Liver (tissue), 9 donors: ENCODE results near the gene TBC1D22B. TPM values are rescaled to one million over a fixed set of nuclear protein-coding genes. Genes with fewer than 3 reads are reported as not detected.

Source experiments
- DNase-seq: peaks from one replicate; pipeline ENCODE4 v3.0.0-alpha.2; 2017; ENCODE audit warnings: low spot score
- H3K27ac ChIP-seq, 2 donors: one replicate each; pipeline ENCODE4 v1.7.0; 2013; ENCODE audit warnings: inconsistent platforms in 2 of 2, low read length in 2 of 2, control low read depth in 1 of 2, low read depth in 1 of 2, mild to moderate bottlenecking in 1 of 2
- H3K27me3 ChIP-seq, 4 donors: one replicate each; pipeline versions ENCODE4 v1.6.1 to v1.7.0; 2013; ENCODE audit warnings: low read length in 3 of 4, inconsistent platforms in 1 of 4, mild to moderate bottlenecking in 1 of 4, moderate library complexity in 1 of 4; ENCODE audit not compliant: control insufficient read depth in 4 of 4, insufficient read depth in 4 of 4
- H3K36me3 ChIP-seq, 4 donors: one replicate each; pipeline versions ENCODE4 v1.6.1 to v1.7.0; 2013; ENCODE audit warnings: low read length in 3 of 4, mild to moderate bottlenecking in 3 of 4, low read depth in 1 of 4, moderate library complexity in 1 of 4; ENCODE audit not compliant: control insufficient read depth in 4 of 4, insufficient read depth in 3 of 4
- H3K4me1 ChIP-seq, 4 donors: one replicate each; pipeline versions ENCODE4 v1.6.1 to v1.7.0; 2013; ENCODE audit warnings: low read length in 3 of 4, mild to moderate bottlenecking in 3 of 4, moderate library complexity in 1 of 4; ENCODE audit not compliant: control insufficient read depth in 4 of 4, insufficient read depth in 4 of 4
- H3K4me3 ChIP-seq, 3 donors: one replicate each; pipeline versions ENCODE4 v1.6.1 to v1.7.0; 2013; ENCODE audit warnings: low read length in 3 of 3, control low read depth in 1 of 3, low read depth in 1 of 3, mild to moderate bottlenecking in 1 of 3
- H3K9ac ChIP-seq, 2 donors: one replicate each; pipeline ENCODE4 v1.7.0; 2013; ENCODE audit warnings: low read length in 2 of 2, mild to moderate bottlenecking in 2 of 2, moderate library complexity in 2 of 2, control low read depth in 1 of 2, low read depth in 1 of 2
- H3K9me3 ChIP-seq, 4 donors: one replicate each; pipeline versions ENCODE4 v1.6.1 to v1.7.0; 2013; ENCODE audit warnings: low read length in 3 of 4; ENCODE audit not compliant: control insufficient read depth in 4 of 4
- ATF3 ChIP-seq: IDR thresholded peaks from 2 replicates; pipeline ENCODE4 v1.6.1; 2016; ENCODE audit warnings: antibody characterized with exemption
- EGR1 ChIP-seq, 2 donors: IDR thresholded peaks; 2 replicates each; pipeline ENCODE4 v1.6.1; 2016 to 2018; ENCODE audit warnings: antibody characterized with exemption in 2 of 2, low read depth in 2 of 2
- FOXA1 ChIP-seq: IDR thresholded peaks from 2 replicates; pipeline ENCODE4 v1.6.1; 2016; ENCODE audit warnings: antibody characterized with exemption
- GABPA ChIP-seq, 2 donors: IDR thresholded peaks in 1 of 2; conservative IDR thresholded peaks in 1 of 2; 2 replicates each; pipeline ENCODE4 v1.6.1; 2016; ENCODE audit warnings: antibody characterized with exemption in 2 of 2, mild to moderate bottlenecking in 1 of 2, moderate library complexity in 1 of 2
- HNF4A ChIP-seq, 2 donors: conservative IDR thresholded peaks; 2 replicates each; pipeline ENCODE4 v1.6.1; 2016; ENCODE audit warnings: antibody characterized with exemption in 2 of 2, mild to moderate bottlenecking in 2 of 2
- HNF4G ChIP-seq: IDR thresholded peaks from 2 replicates; pipeline ENCODE4 v1.6.1; 2016; ENCODE audit warnings: antibody characterized with exemption
- JUND ChIP-seq, 2 donors: IDR thresholded peaks; 2 replicates each; pipeline ENCODE4 v1.6.1; 2016; ENCODE audit warnings: antibody characterized with exemption in 2 of 2
- NR2F2 ChIP-seq: IDR thresholded peaks from 2 replicates; pipeline ENCODE4 v1.6.1; 2016; ENCODE audit warnings: antibody characterized with exemption
- RAD21 ChIP-seq, 2 donors: IDR thresholded peaks; 2 replicates each; pipeline ENCODE4 v1.6.1; 2016; ENCODE audit warnings: antibody characterized with exemption in 2 of 2, mild to moderate bottlenecking in 2 of 2
- REST ChIP-seq: IDR thresholded peaks from 2 replicates; pipeline ENCODE4 v1.6.1; 2016; ENCODE audit warnings: antibody characterized with exemption, mild to moderate bottlenecking
- RXRA ChIP-seq, 2 donors: IDR thresholded peaks; 2 replicates each; pipeline ENCODE4 v1.6.1; 2017 to 2018; ENCODE audit warnings: antibody characterized with exemption in 2 of 2, mild to moderate bottlenecking in 1 of 2
- TAF1 ChIP-seq: conservative IDR thresholded peaks from 2 replicates; pipeline ENCODE4 v1.6.1; 2016; ENCODE audit warnings: antibody characterized with exemption, mild to moderate bottlenecking
- YY1 ChIP-seq: IDR thresholded peaks from 2 replicates; pipeline ENCODE4 v1.6.1; 2016; ENCODE audit warnings: antibody characterized with exemption, mild to moderate bottlenecking
- WGBS: extraction: QIAGEN DNeasy Blood & Tissue Kit; methylation state at CpG from one replicate; pipeline ENCODE4 v1.1.7; 2013; 5-methylcytosine and 5-hydroxymethylcytosine counted together
- polyA plus RNA-seq, 2 donors: library from polyadenylated mRNA; stranded (reverse) in 1 of 2; unstranded in 1 of 2; fragments of 200-250 nt in 1 of 2; fragments of >200 nt in 1 of 2; fragmentation: Nextera tagmentation in 1 of 2; extraction: Ambion mirVana in 1 of 2; gene quantifications; one replicate each; pipeline versions ENCODE4 v1.2.1 to v1.2.3, GENCODE V29; 2013 to 2015
- total RNA-seq, 2 donors: library from RNA; depleted of rRNA; stranded (reverse); fragments of >200 nt; gene quantifications; one replicate each; pipeline ENCODE4 v1.2.3, GENCODE V29; 2014
- TF ChIP-seq, protein P1 (sequence below): IDR thresholded peaks from 2 replicates; pipeline ENCODE4 v1.6.1; 2016; ENCODE audit warnings: antibody characterized with exemption
- TF ChIP-seq, protein P2 (sequence below): IDR thresholded peaks from 2 replicates; pipeline ENCODE4 v1.6.1; 2016; ENCODE audit warnings: antibody characterized with exemption
- donor health status: healthy.
- donor health status: healthy.
- donor health status: healthy.
- donor health status: healthy.
- donor health status: healthy.

Gene TBC1D22B
- total and polyA plus RNA-seq, 4 donors: 1.4 to 10.7 (median 1.9) TPM

- Histone ChIP-seq H3K4me1 (peaks cover 0 to 4% (median under 1%) of the 10 kb centered on the region in 4 donors), H3K9ac (no peak overlapping the region), H3K27ac (no peak overlapping the region), H3K27me3 (no peaks in the 10 kb centered on the region), H3K9me3 (no peaks in the 10 kb centered on the region), H3K36me3 (peaks cover 0 to 16% (median 6%) of the 10 kb centered on the region in 4 donors), H3K4me3 (no peak overlapping the region)
- TF ChIP-seq HNF4A (conservative IDR thresholded peaks at IDR 0.05): no peak
- TF ChIP-seq, protein P1, sequence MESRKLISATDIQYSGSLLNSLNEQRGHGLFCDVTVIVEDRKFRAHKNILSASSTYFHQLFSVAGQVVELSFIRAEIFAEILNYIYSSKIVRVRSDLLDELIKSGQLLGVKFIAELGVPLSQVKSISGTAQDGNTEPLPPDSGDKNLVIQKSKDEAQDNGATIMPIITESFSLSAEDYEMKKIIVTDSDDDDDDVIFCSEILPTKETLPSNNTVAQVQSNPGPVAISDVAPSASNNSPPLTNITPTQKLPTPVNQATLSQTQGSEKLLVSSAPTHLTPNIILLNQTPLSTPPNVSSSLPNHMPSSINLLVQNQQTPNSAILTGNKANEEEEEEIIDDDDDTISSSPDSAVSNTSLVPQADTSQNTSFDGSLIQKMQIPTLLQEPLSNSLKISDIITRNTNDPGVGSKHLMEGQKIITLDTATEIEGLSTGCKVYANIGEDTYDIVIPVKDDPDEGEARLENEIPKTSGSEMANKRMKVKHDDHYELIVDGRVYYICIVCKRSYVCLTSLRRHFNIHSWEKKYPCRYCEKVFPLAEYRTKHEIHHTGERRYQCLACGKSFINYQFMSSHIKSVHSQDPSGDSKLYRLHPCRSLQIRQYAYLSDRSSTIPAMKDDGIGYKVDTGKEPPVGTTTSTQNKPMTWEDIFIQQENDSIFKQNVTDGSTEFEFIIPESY: no peak
- TF ChIP-seq NR2F2: no peak
- no peak for TF ChIP-seq RXRA (IDR thresholded peaks at IDR 0.05)
- no peak for TF ChIP-seq YY1
- no peak for TF ChIP-seq ATF3
- no peak for TF ChIP-seq REST
- TF ChIP-seq, protein P2, sequence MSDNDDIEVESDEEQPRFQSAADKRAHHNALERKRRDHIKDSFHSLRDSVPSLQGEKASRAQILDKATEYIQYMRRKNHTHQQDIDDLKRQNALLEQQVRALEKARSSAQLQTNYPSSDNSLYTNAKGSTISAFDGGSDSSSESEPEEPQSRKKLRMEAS: no peak
- no peak for TF ChIP-seq JUND (IDR thresholded peaks at IDR 0.05)
- no peak for TF ChIP-seq TAF1
- TF ChIP-seq GABPA (IDR thresholded peaks at IDR 0.05 in 1 of 2, conservative IDR thresholded peaks at IDR 0.05 in 1 of 2): no peak
- no peak for TF ChIP-seq EGR1 (IDR thresholded peaks at IDR 0.05; ENCODE audit: low read depth in 2 of 2)
- no peak for TF ChIP-seq HNF4G
- no peak for DNase-seq
- WGBS: 81% methylated on average over 4 of the region's 4 CpGs
Measured at GRCh38 chr6:37299990-37300389, 42.4 kb downstream of the TBC1D22B start.

GRCh38 chr6:37302086-37302686, 44.6 kb downstream of the TBC1D22B start:
- Histone ChIP-seq H3K9ac (no peak overlapping the region), H3K9me3 (no peaks in the 10 kb centered on the region), H3K36me3 (peaks cover 0 to 17% (median 8%) of the 10 kb centered on the region in 4 donors), H3K27ac (no peak overlapping the region), H3K4me3 (no peak overlapping the region), H3K27me3 (no peaks in the 10 kb centered on the region), H3K4me1 (peaks cover 0 to 4% (median under 1%) of the 10 kb centered on the region in 4 donors)
- TF ChIP-seq NR2F2 (no peak), JUND (IDR thresholded peaks at IDR 0.05) (no peak), RXRA (IDR thresholded peaks at IDR 0.05) (no peak), REST (no peak), RAD21 (IDR thresholded peaks at IDR 0.05) (no peak), HNF4A (conservative IDR thresholded peaks at IDR 0.05) (no peak), TAF1 (no peak), ATF3 (no peak), FOXA1 (no peak)
- 95% methylated on average over 1 of the region's 1 CpG for WGBS
- peak; percentile 77 for DNase-seq
